Daoy (cell line): ENCODE results near the gene NKX2-3. TPM values are rescaled to one million over a fixed set of nuclear protein-coding genes. Genes with fewer than 3 reads are reported as not detected.

Experiments
- DNase-seq: peaks from one replicate; pipeline ENCODE4 v3.0.0-alpha.2; 2015; ENCODE audit warnings: low read depth
- total RNA-seq: library from RNA; depleted of rRNA; stranded (reverse); fragments of >200 nt; shearing (Covaris generic); gene quantifications from 2 replicates; pipeline ENCODE4 v1.2.3, GENCODE V29; 2014

Gene NKX2-3
- total RNA-seq, 1 experiment from 2014 or later = 0.17 TPM

- no peak for DNase-seq
Observed at GRCh38 chr10:99537989-99538917, 5.5 kb downstream of the NKX2-3 start.

- DNase-seq = no peak
Observed at GRCh38 chr10:99539120-99539519, 6.4 kb downstream of the NKX2-3 start.

GRCh38 chr10:99539820-99540219, 7.1 kb downstream of the NKX2-3 start:
- no peak for DNase-seq

- DNase-seq = no peak
Observed at GRCh38 chr10:99540306-99540656, 7.5 kb downstream of the NKX2-3 start.

GRCh38 chr10:99540657-99541531, 8.2 kb downstream of the NKX2-3 start:
- DNase-seq = no peak

GRCh38 chr10:99544322-99544721, 11.6 kb downstream of the NKX2-3 start:
- DNase-seq = no peak

GRCh38 chr10:99548041-99548530, 15.3 kb downstream of the NKX2-3 start:
- peak; percentile 33 for DNase-seq

GRCh38 chr10:99551158-99551557, 18.4 kb downstream of the NKX2-3 start:
- DNase-seq = peak; percentile 61

GRCh38 chr10:99551616-99552015, 18.9 kb downstream of the NKX2-3 start:
- DNase-seq = no peak

- no peak for DNase-seq
Observed at GRCh38 chr10:99555371-99555770, 22.6 kb downstream of the NKX2-3 start.

GRCh38 chr10:99555825-99556523, 23.2 kb downstream of the NKX2-3 start:
- no peak for DNase-seq

- no peak for DNase-seq
Observed at GRCh38 chr10:99557044-99557443, 24.3 kb downstream of the NKX2-3 start.

- DNase-seq = no peak
Observed at GRCh38 chr10:99558708-99559107, 26.0 kb downstream of the NKX2-3 start.

- DNase-seq = peak; percentile 49
Observed at GRCh38 chr10:99560277-99561126, 27.8 kb downstream of the NKX2-3 start.

GRCh38 chr10:99562631-99563030, 29.9 kb downstream of the NKX2-3 start:
- no peak for DNase-seq

- no peak for DNase-seq
Observed at GRCh38 chr10:99564361-99564760, 31.6 kb downstream of the NKX2-3 start.

- DNase-seq = no peak
Observed at GRCh38 chr10:99565166-99565565, 32.4 kb downstream of the NKX2-3 start.

- DNase-seq = no peak
Observed at GRCh38 chr10:99569253-99569939, 36.7 kb downstream of the NKX2-3 start.

- DNase-seq = no peak
Observed at GRCh38 chr10:99569961-99570360, 37.2 kb downstream of the NKX2-3 start.

GRCh38 chr10:99571816-99572215, 39.1 kb downstream of the NKX2-3 start:
- no peak for DNase-seq
